ENCODE results near the gene GPR89B.
"Not testable (repeated sequence)": the region's sequence is repeated elsewhere in the genome, so short reads cannot be mapped to it uniquely, and the experiment has no call there.

DNA sequence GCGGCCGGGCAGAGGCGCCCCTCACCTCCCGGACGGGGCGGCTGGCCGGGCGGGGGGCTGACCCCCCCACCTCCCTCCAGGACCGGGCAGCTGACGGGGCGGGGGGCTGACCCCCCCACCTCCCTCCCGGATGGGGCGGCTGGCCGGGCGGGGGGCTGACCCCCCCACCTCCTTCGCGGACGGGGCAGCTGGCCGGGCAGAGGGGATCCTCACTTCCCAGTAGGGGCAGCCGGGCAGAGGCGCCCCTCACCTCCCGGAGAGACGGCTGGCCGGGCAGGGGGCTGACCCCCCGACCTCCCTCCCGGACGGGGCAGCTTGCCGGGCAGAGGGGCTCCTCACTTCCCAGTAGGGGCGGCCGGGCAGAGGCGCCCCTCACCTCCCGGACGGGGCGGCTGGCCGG, 21.3 kb downstream of the GPR89B start:
- not testable (repeated sequence) for TF ChIP-seq CTCF, EP300, POLR2AphosphoS5, POLR2A (IDR thresholded peaks at IDR 0.05)
